HG03460 (cell line): Measurements from ENCODE around the gene LENG9.
"Not testable (repeated sequence)": the region's sequence is repeated elsewhere in the genome, so short reads cannot be mapped to it uniquely, and the experiment has no call there.

Source experiments
- ATAC-seq: cut with Tn5 transposase; IDR thresholded peaks from one replicate; pipeline ENCODE4 v1.9.1; 2021; ENCODE audit not compliant: unreplicated experiment

Gene LENG9

GRCh38 chr19:54463531-54464043, at the start of gene LENG9:
TSS of gene LENG9 (minus strand) at chr19:54463778. CDS start at chr19:54463526, 252 bp downstream.
- ATAC-seq: peak; percentile 54

- not testable (repeated sequence) for ATAC-seq
These were observed 45.8 kb upstream of the LENG9 start for GRCh38 chr19:54509200-54509940.

GRCh38 chr19:54508487-54508886, 44.9 kb upstream of the LENG9 start:
- ATAC-seq: not testable (repeated sequence)

GRCh38 chr19:54507824-54508223, 44.2 kb upstream of the LENG9 start:
- no peak for ATAC-seq

- not testable (repeated sequence) for ATAC-seq
These were observed 43.6 kb upstream of the LENG9 start for GRCh38 chr19:54507038-54507717.

- ATAC-seq: no peak
These were observed 42.5 kb upstream of the LENG9 start for GRCh38 chr19:54506079-54506478.

GRCh38 chr19:54505542-54505941, 42.0 kb upstream of the LENG9 start:
- ATAC-seq: not testable (repeated sequence)

GRCh38 chr19:54502518-54503048, 39.0 kb upstream of the LENG9 start, which contains the start of gene LAIR2:
TSS of gene LAIR2 (plus strand) at chr19:54502831. CDS start at chr19:54502919, 88 bp downstream.
- ATAC-seq: no peak

- not testable (repeated sequence) for ATAC-seq
These were observed 34.8 kb upstream of the LENG9 start for GRCh38 chr19:54498451-54498772.

GRCh38 chr19:54497747-54498450, 34.3 kb upstream of the LENG9 start:
- not testable (repeated sequence) for ATAC-seq

GRCh38 chr19:54495284-54495683, 31.7 kb upstream of the LENG9 start:
- ATAC-seq: not testable (repeated sequence)

- ATAC-seq: no peak
These were observed 30.5 kb upstream of the LENG9 start for GRCh38 chr19:54493967-54494585.

- ATAC-seq: not testable (repeated sequence)
These were observed 29.5 kb upstream of the LENG9 start for GRCh38 chr19:54493056-54493455.

- no peak for ATAC-seq
These were observed 29.0 kb upstream of the LENG9 start for GRCh38 chr19:54492568-54492967.

- ATAC-seq: no peak
These were observed 26.2 kb upstream of the LENG9 start for GRCh38 chr19:54489766-54490165.

GRCh38 chr19:54489341-54489740, 25.8 kb upstream of the LENG9 start:
- ATAC-seq: no peak

- no peak for ATAC-seq
These were observed 22.3 kb upstream of the LENG9 start for GRCh38 chr19:54485851-54486250.

GRCh38 chr19:54484451-54484850, 20.9 kb upstream of the LENG9 start:
- no peak for ATAC-seq

GRCh38 chr19:54482889-54483288, 19.3 kb upstream of the LENG9 start:
- no peak for ATAC-seq

GRCh38 chr19:54481326-54481930, 17.9 kb upstream of the LENG9 start:
- ATAC-seq: no peak
